T-helper 2 cell (primary cell): ENCODE results near the gene PDS5B.

Source experiments
- DNase-seq, 5 experiments: peaks; one replicate each; pipeline versions ENCODE4 v3.0.0 to v3.0.0-alpha.2; 2012 to 2022

The PDS5B gene

GRCh38 chr13:32733690-32734089, 147.4 kb downstream of the PDS5B start:
- DNase-seq = no peak

GRCh38 chr13:32734511-32734910, 148.3 kb downstream of the PDS5B start:
- peak in 1 of 5 experiments; percentile 6 for DNase-seq

- no peak for DNase-seq
Measured at GRCh38 chr13:32735859-32736258, 149.6 kb downstream of the PDS5B start.

- DNase-seq = peak in 1 of 5 experiments; percentile 48
Measured at GRCh38 chr13:32736648-32737047, 150.4 kb downstream of the PDS5B start.

- peak in 2 of 5 experiments; percentile 17 to 65 for DNase-seq
Measured at GRCh38 chr13:32737111-32737571, 150.9 kb downstream of the PDS5B start.

- DNase-seq = peak in 1 of 5 experiments; percentile 12
Measured at GRCh38 chr13:32737679-32738078, 151.4 kb downstream of the PDS5B start.

GRCh38 chr13:32745509-32745908, 159.3 kb downstream of the PDS5B start:
- DNase-seq = no peak

GRCh38 chr13:32746474-32746873, 160.2 kb downstream of the PDS5B start:
- peak in 1 of 5 experiments; percentile 3 for DNase-seq

- no peak for DNase-seq
Measured at GRCh38 chr13:32748305-32748704, 162.1 kb downstream of the PDS5B start.

- DNase-seq = no peak
Measured at GRCh38 chr13:32751340-32751739, 165.1 kb downstream of the PDS5B start.

- DNase-seq = no peak
Measured at GRCh38 chr13:32752311-32752710, 166.1 kb downstream of the PDS5B start.

- DNase-seq = no peak
Measured at GRCh38 chr13:32752997-32753606, 166.8 kb downstream of the PDS5B start.

GRCh38 chr13:32754179-32754578, 167.9 kb downstream of the PDS5B start:
- no peak for DNase-seq

- no peak for DNase-seq
Measured at GRCh38 chr13:32759152-32759551, 172.9 kb downstream of the PDS5B start.

- DNase-seq = no peak
Measured at GRCh38 chr13:32761472-32761871, 175.2 kb downstream of the PDS5B start.

- no peak for DNase-seq
Measured at GRCh38 chr13:32779119-32779518, 192.9 kb downstream of the PDS5B start.

GRCh38 chr13:32781906-32782305, 195.7 kb downstream of the PDS5B start:
- DNase-seq = no peak

- DNase-seq = peak in 1 of 5 experiments; percentile 77
Measured at GRCh38 chr13:32783067-32783466, 196.8 kb downstream of the PDS5B start.

- DNase-seq = no peak
Measured at GRCh38 chr13:32790731-32791130, 204.5 kb downstream of the PDS5B start.

- peak in 2 of 5 experiments; percentile 2 to 83 for DNase-seq
Measured at GRCh38 chr13:32791545-32792172, 205.4 kb downstream of the PDS5B start.

- no peak for DNase-seq
Measured at GRCh38 chr13:32796754-32797153, 210.5 kb downstream of the PDS5B start.

- DNase-seq = no peak
Measured at GRCh38 chr13:32802159-32802558, 215.9 kb downstream of the PDS5B start.

- DNase-seq = no peak
Measured at GRCh38 chr13:32804673-32805230, 218.5 kb downstream of the PDS5B start.

GRCh38 chr13:32811297-32811800, 225.1 kb downstream of the PDS5B start:
- DNase-seq = peak in 1 of 5 experiments; percentile 57
